Progenitor cell of endocrine pancreas (in vitro differentiated cells): Measurements from ENCODE around the gene PTH1R. TPM values are rescaled to one million over a fixed set of nuclear protein-coding genes. Genes with fewer than 3 reads are reported as not detected.

ENCODE experiments used
- DNase-seq: peaks from one replicate; pipeline ENCODE4 v3.0.0; 2021; ENCODE audit warnings: low spot score; ENCODE audit not compliant: unreplicated experiment
- H3K27ac Mint-ChIP-seq: 2 replicates; pipeline ENCODE4 v1.8.0; 2021; ENCODE audit warnings: mild to moderate bottlenecking, moderate library complexity, mixed read lengths
- H3K27me3 Mint-ChIP-seq: 2 replicates; pipeline ENCODE4 v1.8.0; 2021; ENCODE audit warnings: mixed read lengths
- H3K36me3 Mint-ChIP-seq: 2 replicates; pipeline ENCODE4 v1.8.0; 2022; ENCODE audit warnings: mixed read lengths; ENCODE audit not compliant: insufficient read depth
- H3K4me1 Mint-ChIP-seq: 2 replicates; pipeline ENCODE4 v1.8.0; 2021; ENCODE audit warnings: low read depth, mixed read lengths
- H3K4me3 Mint-ChIP-seq: 2 replicates; pipeline ENCODE4 v1.8.0; 2021; ENCODE audit warnings: low read depth, mild to moderate bottlenecking, moderate library complexity, mixed read lengths
- H3K9me3 Mint-ChIP-seq: 2 replicates; pipeline ENCODE4 v1.8.0; 2021; ENCODE audit warnings: low read depth, mixed read lengths
- CTCF ChIP-seq: fragments of 200-600 bp; sonication (generic); IDR thresholded peaks from one replicate; pipeline ENCODE4 v1.5.0; 2021; ENCODE audit warnings: antibody characterized with exemption, mild to moderate bottlenecking; ENCODE audit not compliant: unreplicated experiment
- total RNA-seq: library from RNA; stranded (reverse); gene quantifications from 2 replicates; pipeline ENCODE4 v1.2.1, GENCODE V29; 2021

The PTH1R gene
- total RNA-seq, 1 donor from 2014 or later: 0.26 TPM

- TF ChIP-seq CTCF: no peak
- Mint-ChIP-seq H3K36me3 (peaks cover 2% of the 10 kb centered on the region), H3K27ac (no peak overlapping the region), H3K4me3 (no peak overlapping the region), H3K27me3 (peaks cover 7% of the 10 kb centered on the region), H3K9me3 (peaks cover 13% of the 10 kb centered on the region), H3K4me1 (peaks cover 2% of the 10 kb centered on the region)
- DNase-seq: no peak
These were observed 43.9 kb upstream of the PTH1R start for GRCh38 chr3:46833346-46834300.

GRCh38 chr3:46835054-46835453, 42.5 kb upstream of the PTH1R start:
- TF ChIP-seq CTCF: no peak
- Mint-ChIP-seq H3K9me3 (peaks cover 20% of the 10 kb centered on the region), H3K4me3 (no peak overlapping the region), H3K27me3 (peaks cover 7% of the 10 kb centered on the region), H3K27ac (no peak overlapping the region), H3K4me1 (peaks cover 2% of the 10 kb centered on the region), H3K36me3 (peaks cover 7% of the 10 kb centered on the region)
- no peak for DNase-seq

GRCh38 chr3:46835491-46835890, 42.0 kb upstream of the PTH1R start:
- Mint-ChIP-seq H3K4me1 (peaks cover 2% of the 10 kb centered on the region), H3K27ac (no peak overlapping the region), H3K36me3 (peaks cover 7% of the 10 kb centered on the region), H3K4me3 (no peak overlapping the region), H3K9me3 (peaks cover 23% of the 10 kb centered on the region), H3K27me3 (peaks cover 7% of the 10 kb centered on the region)
- TF ChIP-seq CTCF: no peak
- no peak for DNase-seq

- Mint-ChIP-seq H3K4me3 (no peak overlapping the region), H3K4me1 (peaks cover 2% of the 10 kb centered on the region), H3K27me3 (no peaks in the 10 kb centered on the region), H3K27ac (no peak overlapping the region), H3K36me3 (peaks cover 13% of the 10 kb centered on the region), H3K9me3 (peaks cover 42% of the 10 kb centered on the region)
- TF ChIP-seq CTCF: no peak
- no peak for DNase-seq
These were observed 39.2 kb upstream of the PTH1R start for GRCh38 chr3:46838301-46838700.

GRCh38 chr3:46840491-46840890, 37.0 kb upstream of the PTH1R start:
- Mint-ChIP-seq H3K27me3 (no peaks in the 10 kb centered on the region), H3K9me3 (peaks cover 42% of the 10 kb centered on the region), H3K36me3 (peaks cover 13% of the 10 kb centered on the region), H3K4me1 (peaks cover 2% of the 10 kb centered on the region), H3K4me3 (no peak overlapping the region), H3K27ac (no peak overlapping the region)
- DNase-seq: no peak
- no peak for TF ChIP-seq CTCF
